Kidney (tissue), 14 donors: ENCODE results near the gene RHOT1. TPM values are rescaled to one million over a fixed set of nuclear protein-coding genes. Genes with fewer than 3 reads are reported as not detected.
"Not testable (repeated sequence)": the region's sequence is repeated elsewhere in the genome, so short reads cannot be mapped to it uniquely, and the experiment has no call there.

Experiments used
- DNase-seq, 5 donors: peaks; one replicate each; pipeline ENCODE4 v3.0.0-alpha.2; 2013 to 2020
- FAIRE-seq: peaks from 2 replicates; lab custom pipeline; 2012; peaks lifted over from hg19 to GRCh38; lab: Jason Lieb, UNC
- H3K27ac ChIP-seq, 2 donors: one replicate each; pipeline ENCODE4 v1.7.0; 2013; ENCODE audit warnings: low read depth in 2 of 2, low read length in 2 of 2, inconsistent platforms in 1 of 2
- H3K27me3 ChIP-seq: one replicate; pipeline ENCODE4 v1.7.1; 2013; ENCODE audit warnings: low read length, inconsistent platforms; ENCODE audit not compliant: control insufficient read depth, insufficient read depth
- H3K36me3 ChIP-seq, 3 donors: one replicate each; pipeline versions ENCODE4 v1.7.0 to v1.7.1; 2013; ENCODE audit warnings: low read length in 3 of 3, control low read depth in 1 of 3, inconsistent platforms in 1 of 3; ENCODE audit not compliant: insufficient read depth in 3 of 3, control insufficient read depth in 2 of 3
- H3K4me1 ChIP-seq, 3 donors: one replicate each; pipeline versions ENCODE4 v1.7.0 to v1.7.1; 2013; ENCODE audit warnings: low read length in 3 of 3, inconsistent platforms in 1 of 3, low read depth in 1 of 3; ENCODE audit not compliant: control insufficient read depth in 2 of 3, insufficient read depth in 2 of 3
- H3K4me3 ChIP-seq, 3 donors: one replicate each; pipeline versions ENCODE4 v1.7.0 to v1.8.1; 2013; ENCODE audit warnings: low read length in 3 of 3, control low read depth in 1 of 3, inconsistent platforms in 1 of 3
- H3K9ac ChIP-seq, 3 donors: one replicate each; pipeline versions ENCODE4 v1.7.0 to v1.7.1; 2013; ENCODE audit warnings: low read length in 3 of 3, control low read depth in 1 of 3, inconsistent platforms in 1 of 3
- H3K9me3 ChIP-seq, 3 donors: one replicate each; pipeline versions ENCODE4 v1.7.0 to v1.7.1; 2013; ENCODE audit warnings: low read length in 3 of 3, control low read depth in 1 of 3, inconsistent platforms in 1 of 3; ENCODE audit not compliant: control insufficient read depth in 2 of 3, insufficient read depth in 1 of 3
- intact Hi-C: fragments of 100-400 bp; cut with DNase I; formaldehyde crosslinking; loops from one replicate; pipeline ENCODE4 v1.11.1; 2022
- polyA plus RNA-seq: library from polyadenylated mRNA; stranded (reverse); fragments of 350-450 nt; fragmentation: Illumina TruSeq; extraction: RNeasy Lipid Tissue Mini Kit (QIAGEN cat#74804); gene quantifications from one replicate; pipeline ENCODE4 v1.2.3, GENCODE V29; 2014; ENCODE audit warnings: low read depth, low replicate concordance; ENCODE audit not compliant: insufficient read depth
- total RNA-seq: library from RNA; stranded (reverse); fragmentation: NEBNext Ultra II Directional; extraction: Animal tissue kit (Norgen Biotek cat#: 25700); gene quantifications from one replicate; pipeline ENCODE4 v1.2.1, GENCODE V29; 2021
- TF ChIP-seq, protein P1 (sequence below): IDR thresholded peaks from 3 replicates; pipeline ENCODE4 v1.5.1; 2012; ENCODE audit warnings: mild to moderate bottlenecking, moderate library complexity, borderline replicate concordance; ENCODE audit not compliant: insufficient read depth; ENCODE audit errors: extremely low read depth
- donor health status: control.
- donor health status: control.
- donor health status: control.
- donor health status: control.
- donor health status: control.
- donor health status: DM: yes; HTN: yes; CAD: no.
- donor health status: Normal renal cell carcinoma (clear cell type).

The RHOT1 gene
- total and polyA plus RNA-seq, 2 donors from 2014 or later, result 25.6 to 30.4 TPM

DNA sequence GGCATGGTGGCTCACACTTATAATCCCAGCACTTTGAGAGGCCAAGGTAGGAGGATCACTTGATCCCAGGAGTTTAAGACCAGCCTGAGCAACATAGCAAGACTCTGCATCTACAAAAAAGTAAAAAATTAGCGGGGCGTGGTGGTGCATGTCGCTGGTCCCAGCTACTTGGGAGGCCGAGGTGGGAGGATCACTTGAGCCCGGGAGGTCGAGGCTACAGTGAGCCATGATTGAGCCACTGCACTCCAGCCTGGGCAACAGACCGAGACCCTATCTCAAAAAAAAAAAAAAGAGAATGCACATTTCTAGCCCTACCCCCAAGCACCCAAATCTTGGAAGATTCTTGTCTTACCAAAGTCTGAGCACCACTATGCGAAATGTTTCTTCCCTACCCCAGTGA is 15.6 kb upstream of the RHOT1 start:
- H3K9me3 ChIP-seq, result no peaks in the 10 kb centered on the region
- no peak for FAIRE-seq
- peak overlapping the region in 1 of 3 donors; percentile 82 for H3K4me3 ChIP-seq
- DNase-seq, result no peak
- H3K9ac ChIP-seq, result peak overlapping the region in 1 of 3 donors; percentile 59
- H3K4me1 ChIP-seq, result no peaks in the 10 kb centered on the region
- no peaks in the 10 kb centered on the region for H3K27me3 ChIP-seq
- TF ChIP-seq, protein P1, sequence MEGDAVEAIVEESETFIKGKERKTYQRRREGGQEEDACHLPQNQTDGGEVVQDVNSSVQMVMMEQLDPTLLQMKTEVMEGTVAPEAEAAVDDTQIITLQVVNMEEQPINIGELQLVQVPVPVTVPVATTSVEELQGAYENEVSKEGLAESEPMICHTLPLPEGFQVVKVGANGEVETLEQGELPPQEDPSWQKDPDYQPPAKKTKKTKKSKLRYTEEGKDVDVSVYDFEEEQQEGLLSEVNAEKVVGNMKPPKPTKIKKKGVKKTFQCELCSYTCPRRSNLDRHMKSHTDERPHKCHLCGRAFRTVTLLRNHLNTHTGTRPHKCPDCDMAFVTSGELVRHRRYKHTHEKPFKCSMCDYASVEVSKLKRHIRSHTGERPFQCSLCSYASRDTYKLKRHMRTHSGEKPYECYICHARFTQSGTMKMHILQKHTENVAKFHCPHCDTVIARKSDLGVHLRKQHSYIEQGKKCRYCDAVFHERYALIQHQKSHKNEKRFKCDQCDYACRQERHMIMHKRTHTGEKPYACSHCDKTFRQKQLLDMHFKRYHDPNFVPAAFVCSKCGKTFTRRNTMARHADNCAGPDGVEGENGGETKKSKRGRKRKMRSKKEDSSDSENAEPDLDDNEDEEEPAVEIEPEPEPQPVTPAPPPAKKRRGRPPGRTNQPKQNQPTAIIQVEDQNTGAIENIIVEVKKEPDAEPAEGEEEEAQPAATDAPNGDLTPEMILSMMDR, result no peak
- H3K27ac ChIP-seq, result peak overlapping the region; percentile 76 to 85
- intact Hi-C loops, result no loop called here
- no peaks in the 10 kb centered on the region for H3K36me3 ChIP-seq

DNA sequence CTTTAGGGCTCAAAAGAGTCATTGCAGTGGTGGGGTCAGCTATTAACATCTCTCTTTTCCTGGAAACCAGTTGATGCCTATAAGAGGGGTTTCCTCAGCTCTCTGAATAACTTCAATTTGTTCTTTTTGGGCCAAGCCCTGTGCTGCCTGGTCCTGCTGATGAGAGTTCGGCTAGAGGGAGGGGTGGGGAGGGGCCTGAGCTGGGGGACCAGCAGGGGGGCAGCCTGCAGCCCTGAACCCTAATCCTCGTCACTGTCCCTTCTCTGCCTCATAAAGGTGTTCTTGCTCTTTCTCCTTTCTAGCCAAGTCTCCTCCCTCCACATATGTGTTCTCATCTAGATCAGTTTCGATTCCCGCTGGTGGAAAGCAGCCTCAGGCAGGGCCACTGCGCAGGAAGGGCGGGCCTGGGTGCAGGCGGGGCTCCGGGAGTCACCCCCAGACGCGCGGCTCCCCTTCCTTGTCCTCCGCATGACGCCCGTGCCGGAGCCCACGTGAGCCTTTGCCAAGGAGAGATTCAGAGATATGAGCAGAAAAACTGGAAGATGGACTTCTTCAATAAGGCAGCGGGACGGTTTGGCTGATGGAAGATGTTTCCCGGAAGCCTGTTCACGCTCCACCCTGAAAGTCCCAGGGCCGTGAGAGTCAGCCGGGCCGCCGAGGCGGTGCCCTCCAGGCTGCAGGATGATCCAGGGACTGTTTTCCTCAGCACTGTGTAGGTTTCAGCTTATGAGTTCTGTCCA is 15.0 kb upstream of the RHOT1 start:
- no peaks in the 10 kb centered on the region for H3K4me1 ChIP-seq
- peak overlapping the region; percentile 76 to 85 for H3K27ac ChIP-seq
- intact Hi-C loops, result no loop called here
- no peaks in the 10 kb centered on the region for H3K36me3 ChIP-seq
- H3K27me3 ChIP-seq, result no peaks in the 10 kb centered on the region
- no peaks in the 10 kb centered on the region for H3K9me3 ChIP-seq
- FAIRE-seq, result no peak
- peak overlapping the region in 2 of 3 donors; percentile 59 to 69 for H3K9ac ChIP-seq
- TF ChIP-seq, protein P1, result no peak
- DNase-seq, result peak; percentile 62 to 95 (median 72)
- peak overlapping the region; percentile 60 to 82 (median 81) for H3K4me3 ChIP-seq

DNA sequence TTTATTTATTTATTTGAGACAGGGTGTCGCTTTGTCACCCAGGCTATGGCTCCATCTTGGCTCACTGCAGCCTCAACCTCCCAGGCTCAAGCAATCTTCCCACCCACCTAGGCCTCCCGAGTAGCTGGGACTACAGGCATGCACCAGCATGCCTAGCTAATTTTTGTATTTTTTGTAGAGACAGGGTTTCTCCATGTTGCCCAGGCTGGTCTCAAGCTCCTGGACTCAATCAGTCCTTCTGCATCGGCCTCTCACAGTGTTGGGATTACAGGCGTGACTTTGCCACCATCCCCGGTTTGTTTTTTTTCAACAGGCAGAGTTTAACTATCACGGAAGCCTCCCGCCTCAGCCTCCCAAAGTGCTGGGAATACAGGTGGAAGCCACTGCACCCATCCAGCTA is 13.8 kb upstream of the RHOT1 start:
- not testable (repeated sequence) for H3K27ac ChIP-seq, FAIRE-seq, H3K9ac ChIP-seq

DNA sequence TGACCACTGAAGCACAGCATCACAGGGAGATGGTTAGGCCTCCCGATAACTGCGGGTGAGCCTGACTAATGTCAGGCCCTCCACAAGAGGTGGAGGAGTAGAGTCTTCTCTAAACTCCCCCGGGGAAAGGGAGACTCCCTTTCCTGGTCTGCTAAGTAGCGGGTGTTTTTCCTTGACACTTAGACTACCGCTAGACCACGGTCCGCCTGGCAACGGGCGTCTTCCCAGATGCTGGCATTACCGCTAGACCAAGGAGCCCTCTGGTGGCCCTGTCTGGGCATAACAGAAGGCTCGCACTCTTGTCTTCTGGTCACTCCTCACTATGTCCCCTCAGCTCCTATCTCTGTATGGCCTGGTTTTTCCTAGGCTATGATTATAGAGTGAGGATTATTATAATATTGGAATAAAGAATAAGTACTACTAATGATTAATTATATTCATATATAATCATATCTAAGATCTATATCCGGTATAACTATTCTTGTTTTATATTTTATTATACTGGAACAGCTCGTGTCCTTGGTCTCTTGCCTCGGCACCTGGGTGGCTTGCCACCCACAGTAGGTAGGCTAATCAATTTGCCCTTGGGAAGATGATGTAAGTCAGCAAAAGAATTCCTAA is 6.7 kb upstream of the RHOT1 start:
- H3K4me1 ChIP-seq, H3K27ac ChIP-seq, H3K36me3 ChIP-seq, FAIRE-seq, H3K27me3 ChIP-seq, H3K9me3 ChIP-seq, intact Hi-C loops, H3K4me3 ChIP-seq, H3K9ac ChIP-seq: not testable (repeated sequence)
- DNase-seq, result peak in 1 of 5 donors; percentile 66

More for the DNA sequence above, 13.8 kb upstream of the RHOT1 start:
- H3K4me3 ChIP-seq, intact Hi-C loops, H3K4me1 ChIP-seq, H3K36me3 ChIP-seq, H3K9me3 ChIP-seq, DNase-seq, H3K27me3 ChIP-seq: not testable (repeated sequence)
